Neural cell (in vitro differentiated cells): Measurements from ENCODE around the gene ITPK1. TPM values are rescaled to one million over a fixed set of nuclear protein-coding genes. Genes with fewer than 3 reads are reported as not detected.

Experiments used
- H2AFZ ChIP-seq: fragments of 200-600, 300-800 bp; sonication (generic), shearing (Covaris generic); 2 replicates; pipeline ENCODE4 v1.6.0; 2014; ENCODE audit warnings: low read depth, mild to moderate bottlenecking, antibody characterized with exemption, low read length, moderate library complexity
- H3F3A ChIP-seq: fragments of 200-600 bp; shearing (Covaris generic); 2 replicates; pipeline ENCODE4 v1.6.1; 2016; ENCODE audit warnings: mild to moderate bottlenecking, moderate library complexity, mixed read lengths, antibody characterized with exemption, low read length; ENCODE audit not compliant: insufficient read depth, poor library complexity, severe bottlenecking
- H3K27ac ChIP-seq: fragments of 200-600, 300-800 bp; sonication (generic), shearing (Covaris generic); 2 replicates; pipeline ENCODE4 v1.5.1; 2014; ENCODE audit warnings: mild to moderate bottlenecking, low read length, moderate library complexity
- H3K27me3 ChIP-seq: fragments of 300-800, 200-600 bp; sonication (generic), shearing (Covaris generic); 2 replicates; pipeline ENCODE4 v1.6.0; 2014; ENCODE audit warnings: mild to moderate bottlenecking, low read depth, low read length, moderate library complexity; ENCODE audit not compliant: insufficient read depth
- H3K36me3 ChIP-seq: fragments of 300-800, 200-600 bp; sonication (generic), shearing (Covaris generic); 2 replicates; pipeline ENCODE4 v1.5.1; 2014; ENCODE audit warnings: mild to moderate bottlenecking, antibody characterized with exemption, low read length, moderate library complexity; ENCODE audit not compliant: insufficient read depth
- H3K4me2 ChIP-seq: fragments of 300-800, 200-600 bp; sonication (generic), shearing (Covaris generic); 2 replicates; pipeline ENCODE4 v1.6.0; 2014; ENCODE audit warnings: mild to moderate bottlenecking, low read length
- H3K4me3 ChIP-seq: fragments of 300-800, 200-600 bp; sonication (generic), shearing (Covaris generic); 2 replicates; pipeline ENCODE4 v1.5.1; 2014; ENCODE audit warnings: mild to moderate bottlenecking, low read length, moderate library complexity
- H3K79me2 ChIP-seq: fragments of 200-600 bp; shearing (Covaris generic); replicated peaks from 2 replicates; pipeline ENCODE4 v1.6.0; 2014; ENCODE audit warnings: mild to moderate bottlenecking, low read length, moderate library complexity; ENCODE audit not compliant: insufficient read depth
- H3K9ac ChIP-seq: fragments of 300-800, 200-600 bp; sonication (generic), shearing (Covaris generic); 2 replicates; pipeline ENCODE4 v1.6.1; 2016; ENCODE audit warnings: mild to moderate bottlenecking, low read length, mixed read lengths
- H3K9me2 ChIP-seq: fragments of 200-600 bp; shearing (Covaris generic); 2 replicates; pipeline ENCODE4 v1.6.1; 2016; ENCODE audit warnings: mild to moderate bottlenecking, low read length, mixed read lengths; ENCODE audit not compliant: insufficient read depth
- H3K9me3 ChIP-seq: fragments of 200-600, 300-800 bp; sonication (generic), shearing (Covaris generic); 2 replicates; pipeline ENCODE4 v1.6.1; 2016; ENCODE audit warnings: mild to moderate bottlenecking, mixed run types, low read length, moderate library complexity, mixed read lengths
- H4K20me1 ChIP-seq: fragments of 200-600 bp; shearing (Covaris generic); 2 replicates; pipeline ENCODE4 v1.6.1; 2016; ENCODE audit warnings: mild to moderate bottlenecking, mixed run types; ENCODE audit not compliant: insufficient read depth
- CTCF ChIP-seq: fragments of 450-650 bp; IDR thresholded peaks from 2 replicates; pipeline ENCODE4 v1.5.1; 2014; ENCODE audit warnings: antibody characterized with exemption, mild to moderate bottlenecking, moderate library complexity; ENCODE audit not compliant: poor library complexity, severe bottlenecking
- EP300 ChIP-seq: fragments of 450-650 bp; conservative IDR thresholded peaks from 2 replicates; pipeline ENCODE4 v1.6.1; 2014; ENCODE audit warnings: antibody characterized with exemption, mild to moderate bottlenecking, moderate library complexity; ENCODE audit not compliant: poor library complexity, severe bottlenecking
- EZH2 ChIP-seq: fragments of 200-600, 300-800 bp; shearing (Covaris generic), sonication (generic); IDR thresholded peaks from 2 replicates; pipeline ENCODE4 v1.6.1; 2014; ENCODE audit warnings: antibody characterized with exemption, low read length, borderline replicate concordance, mild to moderate bottlenecking; ENCODE audit not compliant: insufficient read depth, poor library complexity, severe bottlenecking
- MXI1 ChIP-seq: fragments of 450-650 bp; conservative IDR thresholded peaks from 2 replicates; pipeline ENCODE4 v1.6.1; 2014; ENCODE audit warnings: antibody characterized with exemption, mild to moderate bottlenecking; ENCODE audit not compliant: poor library complexity, severe bottlenecking
- POLR2AphosphoS5 ChIP-seq: IDR thresholded peaks from 2 replicates; pipeline ENCODE4 v1.6.1; 2012
- RAD21 ChIP-seq: fragments of 450-650 bp; conservative IDR thresholded peaks from 2 replicates; pipeline ENCODE4 v1.6.1; 2014; ENCODE audit warnings: antibody characterized with exemption, mild to moderate bottlenecking, moderate library complexity
- REST ChIP-seq: IDR thresholded peaks from 2 replicates; pipeline ENCODE4 v1.6.1; 2012; ENCODE audit warnings: borderline replicate concordance
- SMC3 ChIP-seq: fragments of 450-650 bp; conservative IDR thresholded peaks from 2 replicates; pipeline ENCODE4 v1.6.1; 2014; ENCODE audit warnings: antibody characterized with exemption, mild to moderate bottlenecking, moderate library complexity; ENCODE audit not compliant: poor library complexity
- TAF1 ChIP-seq: IDR thresholded peaks from 2 replicates; pipeline ENCODE4 v1.6.1; 2012; ENCODE audit warnings: low read depth
- polyA plus RNA-seq: library from polyadenylated mRNA; depleted of rRNA; stranded (reverse); fragments of >200 nt; gene quantifications from 2 replicates; pipeline ENCODE4 v1.2.3, GENCODE V29; 2014

Gene ITPK1
- polyA plus RNA-seq, 1 donor from 2014 or later: 65.0 TPM

- Histone ChIP-seq H3K9me3 (no peaks in the 10 kb centered on the region), H3K9ac (no peak overlapping the region), H4K20me1 (no peaks in the 10 kb centered on the region), H3K4me2 (no peak overlapping the region), H3K27ac (no peak overlapping the region), H3K79me2 (no peaks in the 10 kb centered on the region), H3K4me3 (no peak overlapping the region), H3K9me2 (no peaks in the 10 kb centered on the region), H3F3A (no peaks in the 10 kb centered on the region), H3K27me3 (no peaks in the 10 kb centered on the region), H3K36me3 (no peaks in the 10 kb centered on the region), H2AFZ (no peak overlapping the region)
- no peak for TF ChIP-seq SMC3
- no peak for TF ChIP-seq CTCF
- no peak for TF ChIP-seq EZH2
- no peak for TF ChIP-seq TAF1
- TF ChIP-seq MXI1: no peak
- TF ChIP-seq POLR2AphosphoS5: no peak
- TF ChIP-seq EP300: no peak
- TF ChIP-seq REST: no peak
- TF ChIP-seq RAD21: no peak
These were observed 19.7 kb upstream of the ITPK1 start for GRCh38 chr14:93135399-93135798.

GRCh38 chr14:93133464-93133863 lies 17.7 kb upstream of the ITPK1 start:
- H3K4me3 ChIP-seq: no peak overlapping the region
- H3K9ac ChIP-seq: no peak overlapping the region
- no peaks in the 10 kb centered on the region for H3K9me3 ChIP-seq
- no peaks in the 10 kb centered on the region for H3K36me3 ChIP-seq
- H3K27ac ChIP-seq: no peak overlapping the region
- no peaks in the 10 kb centered on the region for H3K9me2 ChIP-seq
- TF ChIP-seq RAD21: no peak
- no peak for TF ChIP-seq EZH2
- TF ChIP-seq POLR2AphosphoS5: no peak
- TF ChIP-seq CTCF: no peak
- TF ChIP-seq MXI1: no peak
- no peak for TF ChIP-seq TAF1
- no peak for TF ChIP-seq EP300
- TF ChIP-seq SMC3: no peak
- TF ChIP-seq REST: no peak
- no peaks in the 10 kb centered on the region for H3K27me3 ChIP-seq
- no peak overlapping the region for H3K4me2 ChIP-seq
- no peaks in the 10 kb centered on the region for H3F3A ChIP-seq
- H4K20me1 ChIP-seq: no peaks in the 10 kb centered on the region
- H2AFZ ChIP-seq: no peak overlapping the region
- no peaks in the 10 kb centered on the region for H3K79me2 ChIP-seq
